HepG2 (cell line): ENCODE results near the gene FAAP100. TPM values are rescaled to one million over a fixed set of nuclear protein-coding genes. Genes with fewer than 3 reads are reported as not detected.

Experiments used
- HNF4G ChIP-seq, 2 experiments: sonication (generic) in 1 of 2; formaldehyde crosslinking in 1 of 2; IDR thresholded peaks; 2 replicates each; pipeline versions ENCODE4 v1.4.0 to v1.6.1; 2011 to 2020; ENCODE audit warnings: borderline replicate concordance in 2 of 2, low read depth in 2 of 2, mild to moderate bottlenecking in 2 of 2, low read length in 1 of 2, missing genetic modification reagents in 1 of 2, moderate library complexity in 1 of 2
- RBFOX2 ChIP-seq: fragments of 200-400 bp; formaldehyde crosslinking; IDR thresholded peaks from 2 replicates; pipeline ENCODE4 v1.6.1; 2017; ENCODE audit warnings: low read depth, mild to moderate bottlenecking, low read length
- SRF ChIP-seq: IDR thresholded peaks from 2 replicates; pipeline ENCODE4 v1.6.1; 2011; ENCODE audit warnings: mild to moderate bottlenecking, low read depth, low read length, moderate library complexity
- TAF1 ChIP-seq: sonication (generic); formaldehyde crosslinking; IDR thresholded peaks from 2 replicates; pipeline ENCODE4 v1.4.0; 2020; ENCODE audit warnings: missing genetic modification reagents
- YEATS2 ChIP-seq: sonication (generic); formaldehyde crosslinking; IDR thresholded peaks from 2 replicates; pipeline ENCODE4 v1.4.0; 2020; ENCODE audit warnings: missing genetic modification reagents, borderline replicate concordance
- ZNF274 ChIP-seq: sonication (generic); formaldehyde crosslinking; IDR thresholded peaks from 2 replicates; pipeline ENCODE4 v1.5.1; 2020; ENCODE audit warnings: mild to moderate bottlenecking, missing genetic modification reagents
- ZNF3 ChIP-seq: IDR thresholded peaks from 2 replicates; pipeline ENCODE4 v1.7.0; 2017; ENCODE audit warnings: inconsistent platforms
- ZNF747 ChIP-seq: sonication (generic); formaldehyde crosslinking; IDR thresholded peaks from 2 replicates; pipeline ENCODE4 v1.8.1; 2023; ENCODE audit warnings: missing genetic modification reagents, mild to moderate bottlenecking, borderline replicate concordance
- ZNF850 ChIP-seq: sonication (generic); formaldehyde crosslinking; conservative IDR thresholded peaks from 2 replicates; pipeline ENCODE4 v1.9.0; 2021; ENCODE audit warnings: mild to moderate bottlenecking, missing genetic modification reagents
- polyA plus RNA-seq, 8 experiments: library from polyadenylated mRNA; depleted of rRNA in 3 of 8; stranded (reverse) in 7 of 8; unstranded in 1 of 8; fragments of >200 nt; fragmentation: Illumina TruSeq in 4 of 8; extraction: Trizol in 4 of 8; gene quantifications; 2 replicates each; pipeline versions ENCODE4 v1.2.1 to v1.2.3, GENCODE V29; 2011 to 2016; ENCODE audit warnings: low read depth in 4 of 8, missing spikeins in 1 of 8, mixed read lengths in 1 of 8; ENCODE audit not compliant: insufficient read depth in 1 of 8
- total RNA-seq, 5 experiments: library from RNA; depleted of rRNA; stranded (reverse); fragments of >200 nt; fragmentation: Illumina TruSeq; extraction: Trizol; gene quantifications; 2 replicates each; pipeline ENCODE4 v1.2.3, GENCODE V29; 2016; ENCODE audit warnings: low read depth in 1 of 5
- TF ChIP-seq, protein P1 (sequence below): IDR thresholded peaks from 2 replicates; pipeline ENCODE4 v1.6.1; 2018; ENCODE audit warnings: missing genetic modification reagents, mild to moderate bottlenecking, missing compliant biosample characterization
- TF ChIP-seq, protein P2 (sequence below): fragments of 450-650 bp; IDR thresholded peaks from 2 replicates; pipeline ENCODE4 v1.6.1; 2017; ENCODE audit warnings: mild to moderate bottlenecking
- TF ChIP-seq, protein P3 (sequence below): IDR thresholded peaks from 2 replicates; pipeline ENCODE4 v1.6.1; 2016; ENCODE audit warnings: control low read depth
- TF ChIP-seq, protein P4 (sequence below): sonication (generic); formaldehyde crosslinking; IDR thresholded peaks from 2 replicates; pipeline ENCODE4 v1.8.0; 2023; ENCODE audit warnings: mild to moderate bottlenecking, missing genetic modification reagents
- TF ChIP-seq, protein P5 (sequence below): sonication (generic); formaldehyde crosslinking; conservative IDR thresholded peaks from 2 replicates; pipeline ENCODE4 v1.4.0; 2020; ENCODE audit warnings: missing genetic modification reagents
- TF ChIP-seq, protein P6 (sequence below): sonication (generic); formaldehyde crosslinking; IDR thresholded peaks from 2 replicates; pipeline ENCODE4 v1.4.0; 2020; ENCODE audit warnings: missing genetic modification reagents, mild to moderate bottlenecking, borderline replicate concordance
- TF ChIP-seq, protein P7 (sequence below): sonication (generic); formaldehyde crosslinking; IDR thresholded peaks from 2 replicates; pipeline ENCODE4 v1.8.0; 2022; ENCODE audit warnings: mild to moderate bottlenecking, missing genetic modification reagents, moderate library complexity

Gene FAAP100
- total and polyA plus RNA-seq, 2 of the 13 experiments (the other 11 are each of a cell fraction or from before 2014, with no cell fraction given): 7.6 to 20.8 TPM

DNA sequence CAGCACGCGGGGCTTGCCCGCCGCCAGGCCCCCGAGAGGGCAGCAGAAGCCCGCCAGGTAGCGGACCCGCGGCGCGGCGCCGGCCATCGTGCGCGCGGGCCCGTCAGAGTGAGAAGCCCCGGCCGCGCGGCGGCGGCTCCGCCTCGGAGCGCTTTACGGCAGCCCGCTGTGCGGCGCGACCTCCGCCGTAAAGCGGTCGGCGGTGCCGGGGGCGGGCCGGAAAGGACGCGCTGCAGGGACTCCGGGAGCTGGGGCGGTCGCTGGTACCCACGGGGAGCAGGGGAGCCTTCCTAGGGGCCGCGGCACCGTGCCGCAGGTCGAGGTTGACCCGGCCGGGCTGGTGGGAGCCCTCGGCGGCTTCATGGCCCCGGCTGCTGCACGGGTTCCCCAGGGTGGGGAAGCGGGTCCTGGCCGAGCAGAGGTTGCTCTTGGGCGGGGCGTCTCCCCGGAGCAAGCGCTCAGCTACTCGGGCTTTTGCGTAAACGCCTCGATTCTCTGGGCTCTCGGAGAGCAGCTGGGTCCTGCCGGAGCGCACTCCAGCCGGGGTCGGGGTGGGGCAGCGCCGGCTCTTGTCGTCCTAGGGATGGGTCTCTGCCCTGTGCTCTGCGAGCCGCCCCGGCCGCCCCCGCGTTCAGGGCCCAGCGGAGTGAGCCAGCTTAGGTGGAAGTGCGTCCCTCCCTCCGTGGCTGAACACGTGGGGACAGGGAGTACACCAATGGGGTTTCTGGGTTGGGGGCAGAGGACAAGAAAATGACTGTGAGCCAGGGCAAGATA is at the start of gene FAAP100 (continued):
- TF ChIP-seq HNF4G (IDR thresholded peaks at IDR 0.05; ENCODE audit: borderline replicate concordance, low read depth, low read length) (0 out of 2 replicates have a peak, but pooled peaks have one; percentile 2), HNF4G (CRISPR knock-in tag; IDR thresholded peaks at IDR 0.05; ENCODE audit: borderline replicate concordance, low read depth) (no peak), YEATS2 (CRISPR knock-in tag) (peak; percentile 57), ZNF747 (CRISPR knock-in tag) (peak; percentile 75; the same call in 1 of the 2 replicates), ZNF850 (no peak), SRF (no peak), TAF1 (CRISPR knock-in tag) (peak; percentile 70), RBFOX2 (peak; percentile 95), ZNF274 (no peak), ZNF3 (CRISPR knock-in tag) (no peak)
- TF ChIP-seq, protein P1, sequence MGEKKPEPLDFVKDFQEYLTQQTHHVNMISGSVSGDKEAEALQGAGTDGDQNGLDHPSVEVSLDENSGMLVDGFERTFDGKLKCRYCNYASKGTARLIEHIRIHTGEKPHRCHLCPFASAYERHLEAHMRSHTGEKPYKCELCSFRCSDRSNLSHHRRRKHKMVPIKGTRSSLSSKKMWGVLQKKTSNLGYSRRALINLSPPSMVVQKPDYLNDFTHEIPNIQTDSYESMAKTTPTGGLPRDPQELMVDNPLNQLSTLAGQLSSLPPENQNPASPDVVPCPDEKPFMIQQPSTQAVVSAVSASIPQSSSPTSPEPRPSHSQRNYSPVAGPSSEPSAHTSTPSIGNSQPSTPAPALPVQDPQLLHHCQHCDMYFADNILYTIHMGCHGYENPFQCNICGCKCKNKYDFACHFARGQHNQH (CRISPR knock-in tag): no peak
- TF ChIP-seq, protein P2, sequence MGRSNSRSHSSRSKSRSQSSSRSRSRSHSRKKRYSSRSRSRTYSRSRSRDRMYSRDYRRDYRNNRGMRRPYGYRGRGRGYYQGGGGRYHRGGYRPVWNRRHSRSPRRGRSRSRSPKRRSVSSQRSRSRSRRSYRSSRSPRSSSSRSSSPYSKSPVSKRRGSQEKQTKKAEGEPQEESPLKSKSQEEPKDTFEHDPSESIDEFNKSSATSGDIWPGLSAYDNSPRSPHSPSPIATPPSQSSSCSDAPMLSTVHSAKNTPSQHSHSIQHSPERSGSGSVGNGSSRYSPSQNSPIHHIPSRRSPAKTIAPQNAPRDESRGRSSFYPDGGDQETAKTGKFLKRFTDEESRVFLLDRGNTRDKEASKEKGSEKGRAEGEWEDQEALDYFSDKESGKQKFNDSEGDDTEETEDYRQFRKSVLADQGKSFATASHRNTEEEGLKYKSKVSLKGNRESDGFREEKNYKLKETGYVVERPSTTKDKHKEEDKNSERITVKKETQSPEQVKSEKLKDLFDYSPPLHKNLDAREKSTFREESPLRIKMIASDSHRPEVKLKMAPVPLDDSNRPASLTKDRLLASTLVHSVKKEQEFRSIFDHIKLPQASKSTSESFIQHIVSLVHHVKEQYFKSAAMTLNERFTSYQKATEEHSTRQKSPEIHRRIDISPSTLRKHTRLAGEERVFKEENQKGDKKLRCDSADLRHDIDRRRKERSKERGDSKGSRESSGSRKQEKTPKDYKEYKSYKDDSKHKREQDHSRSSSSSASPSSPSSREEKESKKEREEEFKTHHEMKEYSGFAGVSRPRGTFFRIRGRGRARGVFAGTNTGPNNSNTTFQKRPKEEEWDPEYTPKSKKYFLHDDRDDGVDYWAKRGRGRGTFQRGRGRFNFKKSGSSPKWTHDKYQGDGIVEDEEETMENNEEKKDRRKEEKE: no peak
- TF ChIP-seq, protein P3, sequence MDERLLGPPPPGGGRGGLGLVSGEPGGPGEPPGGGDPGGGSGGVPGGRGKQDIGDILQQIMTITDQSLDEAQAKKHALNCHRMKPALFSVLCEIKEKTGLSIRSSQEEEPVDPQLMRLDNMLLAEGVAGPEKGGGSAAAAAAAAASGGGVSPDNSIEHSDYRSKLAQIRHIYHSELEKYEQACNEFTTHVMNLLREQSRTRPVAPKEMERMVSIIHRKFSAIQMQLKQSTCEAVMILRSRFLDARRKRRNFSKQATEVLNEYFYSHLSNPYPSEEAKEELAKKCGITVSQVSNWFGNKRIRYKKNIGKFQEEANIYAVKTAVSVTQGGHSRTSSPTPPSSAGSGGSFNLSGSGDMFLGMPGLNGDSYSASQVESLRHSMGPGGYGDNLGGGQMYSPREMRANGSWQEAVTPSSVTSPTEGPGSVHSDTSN (CRISPR knock-in tag): no peak
- TF ChIP-seq, protein P4, sequence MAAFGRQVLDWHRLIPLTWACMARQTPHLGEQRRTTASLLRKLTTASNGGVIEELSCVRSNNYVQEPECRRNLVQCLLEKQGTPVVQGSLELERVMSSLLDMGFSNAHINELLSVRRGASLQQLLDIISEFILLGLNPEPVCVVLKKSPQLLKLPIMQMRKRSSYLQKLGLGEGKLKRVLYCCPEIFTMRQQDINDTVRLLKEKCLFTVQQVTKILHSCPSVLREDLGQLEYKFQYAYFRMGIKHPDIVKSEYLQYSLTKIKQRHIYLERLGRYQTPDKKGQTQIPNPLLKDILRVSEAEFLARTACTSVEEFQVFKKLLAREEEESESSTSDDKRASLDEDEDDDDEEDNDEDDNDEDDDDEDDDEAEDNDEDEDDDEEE (CRISPR knock-in tag): peak; percentile 81
- TF ChIP-seq, protein P5, sequence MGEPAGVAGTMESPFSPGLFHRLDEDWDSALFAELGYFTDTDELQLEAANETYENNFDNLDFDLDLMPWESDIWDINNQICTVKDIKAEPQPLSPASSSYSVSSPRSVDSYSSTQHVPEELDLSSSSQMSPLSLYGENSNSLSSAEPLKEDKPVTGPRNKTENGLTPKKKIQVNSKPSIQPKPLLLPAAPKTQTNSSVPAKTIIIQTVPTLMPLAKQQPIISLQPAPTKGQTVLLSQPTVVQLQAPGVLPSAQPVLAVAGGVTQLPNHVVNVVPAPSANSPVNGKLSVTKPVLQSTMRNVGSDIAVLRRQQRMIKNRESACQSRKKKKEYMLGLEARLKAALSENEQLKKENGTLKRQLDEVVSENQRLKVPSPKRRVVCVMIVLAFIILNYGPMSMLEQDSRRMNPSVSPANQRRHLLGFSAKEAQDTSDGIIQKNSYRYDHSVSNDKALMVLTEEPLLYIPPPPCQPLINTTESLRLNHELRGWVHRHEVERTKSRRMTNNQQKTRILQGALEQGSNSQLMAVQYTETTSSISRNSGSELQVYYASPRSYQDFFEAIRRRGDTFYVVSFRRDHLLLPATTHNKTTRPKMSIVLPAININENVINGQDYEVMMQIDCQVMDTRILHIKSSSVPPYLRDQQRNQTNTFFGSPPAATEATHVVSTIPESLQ (CRISPR knock-in tag): no peak
- TF ChIP-seq, protein P6, sequence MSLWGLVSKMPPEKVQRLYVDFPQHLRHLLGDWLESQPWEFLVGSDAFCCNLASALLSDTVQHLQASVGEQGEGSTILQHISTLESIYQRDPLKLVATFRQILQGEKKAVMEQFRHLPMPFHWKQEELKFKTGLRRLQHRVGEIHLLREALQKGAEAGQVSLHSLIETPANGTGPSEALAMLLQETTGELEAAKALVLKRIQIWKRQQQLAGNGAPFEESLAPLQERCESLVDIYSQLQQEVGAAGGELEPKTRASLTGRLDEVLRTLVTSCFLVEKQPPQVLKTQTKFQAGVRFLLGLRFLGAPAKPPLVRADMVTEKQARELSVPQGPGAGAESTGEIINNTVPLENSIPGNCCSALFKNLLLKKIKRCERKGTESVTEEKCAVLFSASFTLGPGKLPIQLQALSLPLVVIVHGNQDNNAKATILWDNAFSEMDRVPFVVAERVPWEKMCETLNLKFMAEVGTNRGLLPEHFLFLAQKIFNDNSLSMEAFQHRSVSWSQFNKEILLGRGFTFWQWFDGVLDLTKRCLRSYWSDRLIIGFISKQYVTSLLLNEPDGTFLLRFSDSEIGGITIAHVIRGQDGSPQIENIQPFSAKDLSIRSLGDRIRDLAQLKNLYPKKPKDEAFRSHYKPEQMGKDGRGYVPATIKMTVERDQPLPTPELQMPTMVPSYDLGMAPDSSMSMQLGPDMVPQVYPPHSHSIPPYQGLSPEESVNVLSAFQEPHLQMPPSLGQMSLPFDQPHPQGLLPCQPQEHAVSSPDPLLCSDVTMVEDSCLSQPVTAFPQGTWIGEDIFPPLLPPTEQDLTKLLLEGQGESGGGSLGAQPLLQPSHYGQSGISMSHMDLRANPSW (CRISPR knock-in tag): no peak; the same call in 1 of the 2 replicates
- TF ChIP-seq, protein P7, sequence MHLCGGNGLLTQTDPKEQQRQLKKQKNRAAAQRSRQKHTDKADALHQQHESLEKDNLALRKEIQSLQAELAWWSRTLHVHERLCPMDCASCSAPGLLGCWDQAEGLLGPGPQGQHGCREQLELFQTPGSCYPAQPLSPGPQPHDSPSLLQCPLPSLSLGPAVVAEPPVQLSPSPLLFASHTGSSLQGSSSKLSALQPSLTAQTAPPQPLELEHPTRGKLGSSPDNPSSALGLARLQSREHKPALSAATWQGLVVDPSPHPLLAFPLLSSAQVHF (CRISPR knock-in tag): no peak
